Non-pigmented ciliary epithelial cell (primary cell): ENCODE data around the gene CHAD.
"Not testable (repeated sequence)": the region's sequence is repeated elsewhere in the genome, so short reads cannot be mapped to it uniquely, and the experiment has no call there.

ENCODE experiments used
- DNase-seq: peaks from one replicate; pipeline ENCODE4 v3.0.0-alpha.2; 2010; ENCODE audit warnings: low read depth

Gene CHAD

DNA sequence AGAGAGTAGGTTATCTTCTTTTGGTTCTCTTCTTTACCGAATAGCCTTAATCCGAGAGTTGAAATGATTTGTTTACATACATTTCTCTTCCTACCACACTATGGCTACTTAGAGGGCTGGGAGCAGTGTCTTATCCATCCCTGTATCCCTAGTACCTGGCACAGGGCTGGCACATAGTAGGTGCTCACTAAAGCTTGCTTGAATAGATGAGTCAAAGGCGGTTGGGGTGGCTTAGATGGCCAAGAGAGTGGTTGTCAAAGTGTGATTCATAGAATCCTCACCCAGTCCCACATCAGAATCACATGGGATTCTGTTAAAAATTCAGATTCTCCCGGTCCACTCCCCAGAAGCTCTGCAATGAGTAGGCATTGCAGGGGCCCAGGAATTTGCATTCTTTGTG is 11.1 kb downstream of the CHAD start:
- DNase-seq, result no peak

DNA sequence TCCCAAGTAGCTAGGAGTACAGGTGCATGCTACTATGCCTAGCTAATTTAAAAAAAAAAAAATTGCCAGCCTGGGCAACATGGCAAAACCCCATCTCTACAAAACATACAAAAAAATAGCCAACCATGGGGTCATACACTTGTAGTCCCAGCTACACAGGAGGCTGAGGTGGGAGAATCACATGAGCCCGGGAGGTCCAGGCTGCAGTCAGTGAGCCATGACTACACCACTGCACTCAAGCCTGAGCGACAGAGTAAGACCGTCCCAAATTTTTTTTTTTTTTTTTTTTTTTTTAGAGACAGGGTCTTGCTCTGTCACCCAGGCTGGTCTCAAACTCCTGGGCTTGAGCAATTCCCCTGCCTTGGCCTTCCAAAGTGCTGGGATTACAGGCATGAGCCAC is 14.8 kb downstream of the CHAD start:
- DNase-seq, result no peak

DNA sequence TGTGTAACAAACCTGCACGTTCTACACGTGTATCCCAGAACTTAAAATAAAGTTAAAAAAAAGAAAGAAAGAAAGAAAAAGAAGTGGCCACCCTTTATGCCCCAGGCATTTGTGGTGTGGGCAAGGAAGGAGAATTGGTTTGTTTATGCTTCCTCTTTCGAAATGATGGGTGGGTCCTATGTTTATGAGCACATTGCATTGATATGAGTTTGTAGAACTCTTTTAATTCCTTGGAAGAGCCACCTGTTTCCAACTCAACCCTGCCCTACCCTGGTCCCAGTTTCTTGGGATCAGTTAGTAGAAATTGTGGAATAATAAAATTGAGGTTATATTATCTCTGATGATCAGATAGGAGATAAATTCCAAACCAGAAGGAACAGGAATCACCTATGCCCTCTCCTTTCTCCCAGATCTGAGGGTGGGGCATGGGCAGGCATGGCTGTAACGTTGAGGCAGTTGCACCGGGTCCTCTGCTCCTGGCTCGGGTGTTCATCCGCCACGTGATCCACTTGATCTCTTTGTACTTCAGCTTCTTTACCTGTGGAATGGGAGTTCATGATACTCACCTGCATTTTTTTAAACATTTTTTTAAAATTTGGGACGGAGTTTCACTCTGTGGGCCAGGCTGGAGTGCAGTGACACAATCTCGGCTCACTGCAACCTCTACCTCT is 15.9 kb downstream of the CHAD start:
- no peak for DNase-seq

DNA sequence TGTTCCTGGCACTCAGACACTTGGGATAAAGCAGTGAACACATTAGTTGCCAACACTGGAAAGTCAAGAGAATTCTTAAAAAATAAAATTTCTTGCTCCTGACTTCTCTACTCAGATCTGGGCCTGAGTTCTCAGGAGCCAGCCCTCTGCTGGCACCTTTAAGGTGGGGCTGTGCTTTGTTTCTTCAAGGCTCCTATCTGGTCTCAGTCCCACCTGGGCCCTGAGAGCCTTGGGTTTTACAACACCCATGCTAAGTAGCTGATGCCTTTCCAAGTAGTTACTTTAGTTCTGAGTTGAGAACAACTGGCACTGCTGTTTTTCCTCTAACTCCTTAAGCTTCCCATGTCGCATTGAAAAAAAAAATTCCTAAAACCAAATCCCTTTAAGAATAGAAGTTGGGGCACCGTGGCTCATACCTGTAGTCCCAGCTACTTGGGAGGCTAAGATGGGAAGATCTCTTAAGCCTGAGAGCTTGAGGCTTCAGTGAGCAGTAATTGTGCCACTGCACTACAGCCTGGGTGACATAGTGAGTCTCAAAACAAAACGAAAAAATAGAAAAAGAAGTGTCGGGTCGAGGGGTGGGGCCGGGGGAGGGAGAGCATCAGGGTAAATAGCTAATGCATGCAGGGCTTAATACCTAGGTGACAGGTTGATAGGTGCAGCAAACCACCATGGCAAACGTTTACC is 16.6 kb downstream of the CHAD start:
- DNase-seq, result no peak

DNA sequence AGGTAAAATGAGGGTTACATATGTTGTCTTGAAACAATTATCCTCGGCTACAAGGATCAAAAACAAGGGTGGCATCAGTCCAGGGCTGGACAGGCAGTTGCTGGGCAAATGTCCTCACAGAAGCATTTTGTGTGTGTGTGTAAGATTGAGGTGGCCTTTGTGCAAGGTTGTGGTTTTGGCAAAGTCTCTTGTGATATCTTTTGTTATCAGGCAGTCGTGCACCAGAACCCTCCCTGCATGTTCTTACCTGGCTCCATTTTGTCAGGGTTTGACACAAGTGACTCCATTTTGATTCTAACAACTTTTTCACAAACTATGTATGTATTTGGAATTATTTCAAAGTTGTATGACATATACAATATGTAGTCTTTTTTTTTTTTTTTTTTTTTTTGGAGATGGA is 20.0 kb downstream of the CHAD start:
- no peak for DNase-seq

DNA sequence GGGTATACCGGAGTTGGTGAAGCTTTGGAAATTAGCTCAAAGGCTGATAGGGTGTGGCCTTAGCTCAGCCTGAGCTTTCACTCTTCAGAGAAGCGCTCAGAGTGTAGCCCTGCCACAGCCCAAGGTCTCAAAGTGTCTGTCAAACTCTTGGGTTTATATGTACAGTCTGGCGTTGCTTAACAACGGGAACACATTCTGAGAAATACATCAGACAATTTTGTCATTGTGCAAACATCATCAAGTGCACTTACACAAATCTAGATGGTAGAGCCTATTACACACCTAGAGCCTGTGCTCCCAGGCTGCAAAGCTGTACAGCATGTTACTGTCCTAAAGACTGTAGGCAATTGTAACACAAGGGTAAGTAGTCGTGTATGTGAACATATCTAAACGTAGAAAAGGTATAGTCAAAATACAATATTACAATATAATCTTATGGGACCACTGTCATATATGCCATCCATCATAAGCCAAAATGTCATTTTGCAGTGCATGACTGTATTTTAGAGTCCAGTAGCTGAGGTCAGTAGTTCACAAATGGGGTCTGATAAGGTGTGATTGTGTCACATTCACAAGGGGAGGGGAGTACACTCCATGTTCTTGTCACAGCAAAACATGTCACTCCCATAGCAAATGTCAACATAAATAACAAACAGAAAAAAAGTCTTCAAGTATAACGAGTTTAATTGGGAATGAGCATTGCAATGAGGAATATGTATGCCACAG is 20.6 kb downstream of the CHAD start:
- no peak for DNase-seq

DNA sequence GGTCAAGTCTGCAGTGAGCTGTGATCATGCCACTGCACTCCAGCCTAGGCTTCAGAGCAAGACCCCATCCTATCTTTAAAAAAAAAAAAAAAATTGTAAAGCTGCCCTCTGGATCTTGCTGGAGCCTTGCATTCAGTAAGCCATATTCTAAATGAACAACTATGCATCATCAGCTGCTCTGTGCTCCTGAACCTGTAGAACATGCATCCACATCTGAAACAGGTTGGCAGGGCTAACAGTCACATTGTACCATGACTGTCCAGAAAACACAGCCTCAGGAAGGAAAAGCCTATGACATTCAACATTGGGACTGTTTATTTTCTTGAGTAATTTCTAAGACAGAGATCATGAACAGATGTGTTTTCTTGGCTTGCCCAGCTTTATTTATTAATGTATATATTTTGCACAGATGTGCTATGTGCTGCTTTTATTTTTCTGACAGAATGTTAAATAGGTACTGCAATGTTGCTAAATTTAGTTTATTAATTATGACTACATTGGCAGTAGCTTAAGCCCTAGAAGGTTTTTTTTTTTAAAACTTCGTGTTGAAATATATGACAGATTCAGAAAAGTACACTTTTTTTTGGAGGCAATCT is 22.9 kb downstream of the CHAD start:
- no peak for DNase-seq

DNA sequence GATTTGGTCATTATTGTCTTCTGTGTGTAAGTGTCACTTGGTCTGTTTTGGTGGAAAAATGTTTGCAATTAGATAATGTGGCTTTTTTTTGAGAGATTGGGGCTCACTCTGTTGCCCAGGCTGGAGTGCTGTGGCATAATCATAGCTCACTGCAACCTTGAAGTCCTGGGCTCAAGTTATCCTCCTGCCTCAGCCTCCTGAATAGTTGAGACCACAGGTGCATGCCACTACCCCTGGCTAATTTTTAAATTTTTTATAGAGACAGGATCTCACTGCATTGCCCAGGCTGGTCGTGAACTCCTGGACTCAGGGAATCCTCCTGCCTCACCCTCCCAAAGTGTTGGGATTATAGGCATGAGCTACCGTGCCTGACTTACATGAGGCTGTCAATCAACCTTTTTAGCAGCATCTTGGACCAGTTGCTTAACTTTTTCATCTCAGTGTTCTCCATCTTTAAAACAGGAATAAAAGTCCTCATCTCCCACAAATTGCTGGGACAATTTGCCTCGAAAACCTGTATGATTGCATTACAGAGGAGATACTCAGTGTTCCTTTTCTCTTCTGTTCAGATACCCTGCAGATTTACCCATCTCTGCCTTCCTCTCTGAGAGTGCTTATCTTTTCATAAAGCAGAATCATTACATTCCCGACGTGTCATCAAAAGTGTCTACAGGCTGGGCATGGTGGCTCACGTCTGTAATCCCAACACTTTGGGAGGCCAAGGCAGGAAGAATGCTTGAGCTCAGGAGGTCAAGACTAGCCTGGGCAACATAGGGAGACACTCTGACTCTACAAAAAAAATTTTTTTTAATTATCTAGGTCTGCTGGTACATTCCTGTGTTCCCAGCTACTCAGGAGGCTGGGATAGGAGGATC is 23.6 kb downstream of the CHAD start:
- DNase-seq, result no peak

DNA sequence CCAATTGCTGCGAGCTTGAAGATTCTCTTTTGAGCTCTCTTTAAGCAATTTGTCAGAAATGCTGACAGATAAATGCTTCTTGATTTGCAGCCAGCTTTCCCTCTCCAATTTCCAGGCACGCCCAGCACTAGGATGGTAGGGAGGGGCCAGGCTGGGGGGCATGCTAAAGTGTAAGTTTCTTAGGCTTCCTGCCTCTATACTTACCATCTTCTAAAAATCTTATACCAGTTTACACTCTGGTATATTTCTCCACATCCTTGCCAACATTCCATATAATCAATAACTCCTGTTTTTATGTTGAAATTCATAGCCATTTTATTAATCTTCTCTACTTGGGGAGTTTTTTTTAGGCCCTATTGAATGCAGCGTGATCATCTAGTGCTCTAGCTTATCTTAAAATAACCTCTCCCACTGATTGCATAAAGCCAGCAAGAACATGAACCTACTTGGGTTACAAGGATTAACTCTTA is 25.1 kb downstream of the CHAD start:
- DNase-seq, result no peak

DNA sequence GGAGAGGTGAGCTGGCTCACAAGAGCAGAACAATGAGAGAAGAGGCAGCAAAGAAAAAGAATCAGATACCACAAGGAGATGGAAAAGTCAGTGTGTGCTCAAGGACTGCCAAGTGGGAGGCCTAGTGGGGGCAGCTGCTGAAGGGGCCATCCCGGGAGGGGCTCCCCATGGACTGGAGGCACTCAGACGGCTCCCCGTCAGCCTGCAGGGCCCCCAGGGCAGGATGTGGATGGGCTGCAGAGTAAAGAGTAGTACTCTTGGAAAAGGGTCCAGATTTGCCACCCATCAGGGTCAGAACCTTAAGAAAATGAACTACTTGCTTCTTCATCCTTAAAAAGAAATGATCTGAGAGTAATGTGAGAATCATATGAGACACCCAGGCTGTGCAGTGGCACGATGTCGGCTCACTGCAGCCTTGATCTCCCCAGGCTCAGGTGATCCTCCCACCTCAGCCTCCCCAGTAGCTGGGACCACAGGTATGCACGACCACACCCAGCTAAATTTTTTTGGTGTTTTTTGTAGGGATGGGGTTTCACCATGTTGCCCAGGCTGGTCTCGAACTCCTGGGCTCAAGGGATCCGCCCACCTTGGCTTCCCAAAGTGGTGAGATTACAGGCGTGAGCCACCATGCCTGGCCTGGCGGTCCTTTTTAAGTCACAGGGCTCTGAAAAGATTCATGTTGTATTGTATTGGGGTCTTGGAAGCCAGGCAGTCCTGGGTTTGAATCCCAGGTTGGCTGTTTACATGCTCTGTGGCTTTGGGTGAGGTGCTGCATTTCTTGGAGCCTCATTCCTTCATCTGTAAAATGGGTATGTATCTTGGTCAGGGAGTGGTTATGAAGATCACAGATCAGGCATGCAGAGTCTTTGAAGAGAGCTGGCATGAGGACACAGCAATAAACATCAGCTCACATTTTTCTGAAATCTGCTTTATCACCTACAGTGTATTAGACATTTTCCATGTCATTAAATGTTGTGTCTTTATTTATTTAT is 27.5 kb downstream of the CHAD start:
- DNase-seq, result no peak

DNA sequence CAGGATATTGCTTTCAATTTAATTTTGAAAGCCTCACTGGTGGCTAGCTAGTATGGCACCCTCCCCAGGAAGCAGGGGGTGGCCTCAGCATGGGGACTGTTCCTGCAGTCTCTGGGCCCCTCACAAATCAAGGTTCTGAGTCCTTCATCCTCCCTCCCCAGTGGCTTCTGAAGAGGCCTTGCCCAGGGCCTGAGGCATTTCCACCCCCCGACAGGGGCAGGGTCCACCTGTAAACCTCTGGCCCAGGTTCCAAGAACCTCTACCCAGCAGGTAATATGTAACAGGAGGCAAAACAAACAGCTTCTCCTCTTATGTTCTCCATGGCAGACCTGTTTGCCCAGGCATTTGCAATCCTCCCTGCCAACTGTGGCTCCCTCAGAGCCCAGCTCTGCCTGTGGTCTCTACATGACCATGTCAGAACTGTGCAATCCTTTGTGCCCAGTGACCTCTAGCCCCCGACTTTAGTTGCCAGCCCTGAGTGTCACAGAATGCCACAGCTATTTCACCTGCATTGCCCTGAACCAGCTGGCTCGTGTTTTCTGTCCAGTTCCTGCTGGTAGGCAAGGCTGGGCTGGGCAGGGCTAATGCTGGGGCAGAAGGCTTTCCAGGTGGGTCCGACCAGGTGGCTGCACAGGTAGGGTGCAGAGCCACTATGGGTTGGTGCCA is 28.4 kb downstream of the CHAD start:
- no peak for DNase-seq

DNA sequence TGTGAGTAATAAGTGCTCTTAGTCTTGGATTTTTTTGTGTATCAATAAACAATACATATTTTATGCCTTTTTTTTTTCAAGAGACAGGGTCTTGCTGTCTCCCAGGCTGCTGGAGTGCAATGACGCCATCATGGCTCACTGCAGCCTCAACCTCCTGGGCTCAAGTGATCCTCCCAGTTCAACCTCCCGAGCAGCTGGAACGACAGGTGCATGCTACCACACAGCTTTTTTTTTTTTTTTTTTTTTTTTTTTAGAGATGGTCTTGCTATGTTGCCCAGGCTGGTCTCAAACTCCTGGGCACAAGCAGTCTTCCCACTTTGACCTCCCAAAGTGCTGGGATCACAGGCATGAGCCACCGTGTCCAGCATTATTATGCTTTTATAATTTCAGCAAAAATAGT is 29.7 kb downstream of the CHAD start:
- DNase-seq, result no peak

DNA sequence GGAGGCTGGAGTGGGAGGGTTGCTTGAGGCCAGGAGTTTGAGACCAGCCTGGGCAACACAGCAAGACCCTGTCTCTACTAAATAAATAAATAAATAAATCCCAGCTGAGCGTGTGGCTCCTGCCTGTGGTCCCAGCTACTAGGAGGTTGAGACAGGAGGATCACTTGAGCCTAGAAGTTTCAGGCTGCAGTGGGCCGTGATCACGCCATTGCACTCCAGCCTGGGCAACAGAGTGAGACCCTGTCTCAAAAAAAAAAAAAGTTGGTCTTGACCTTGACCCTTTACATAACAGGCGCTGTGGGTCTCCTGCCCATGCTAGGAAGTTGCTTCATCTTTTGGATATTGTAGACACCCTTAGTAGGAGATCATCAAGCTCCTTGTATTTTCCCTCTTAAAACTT is 31.3 kb downstream of the CHAD start:
- DNase-seq, result no peak

DNA sequence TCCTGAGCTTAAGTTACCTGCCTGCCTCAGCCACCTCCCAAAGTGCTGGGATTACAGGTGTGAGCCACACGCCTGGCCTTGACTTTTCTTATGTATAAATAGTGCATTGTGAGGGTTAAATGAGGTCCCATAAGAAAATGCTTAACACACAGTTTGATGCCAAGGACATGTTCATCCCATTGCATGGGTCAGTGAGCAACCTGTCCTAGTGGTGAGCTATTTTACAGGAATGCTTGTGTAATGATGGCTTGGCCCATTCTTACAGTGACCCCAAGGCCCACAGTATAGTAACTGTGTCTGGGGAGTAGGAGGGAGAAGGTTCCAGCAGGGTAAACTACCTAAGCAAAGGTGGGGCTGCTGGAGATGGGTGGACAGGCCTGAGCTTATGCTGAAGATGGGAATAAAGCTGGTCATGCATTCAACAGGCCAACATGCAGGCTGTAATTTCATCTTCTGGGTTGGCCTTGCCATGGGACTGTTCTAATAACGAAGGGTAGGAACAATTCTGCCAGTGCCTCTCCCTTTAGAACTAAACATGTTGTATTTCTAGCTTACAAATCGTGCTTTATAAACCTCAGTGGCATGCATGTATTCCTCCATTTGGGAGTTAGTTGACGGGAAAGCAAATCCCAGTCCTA is 36.4 kb downstream of the CHAD start:
- no peak for DNase-seq

DNA sequence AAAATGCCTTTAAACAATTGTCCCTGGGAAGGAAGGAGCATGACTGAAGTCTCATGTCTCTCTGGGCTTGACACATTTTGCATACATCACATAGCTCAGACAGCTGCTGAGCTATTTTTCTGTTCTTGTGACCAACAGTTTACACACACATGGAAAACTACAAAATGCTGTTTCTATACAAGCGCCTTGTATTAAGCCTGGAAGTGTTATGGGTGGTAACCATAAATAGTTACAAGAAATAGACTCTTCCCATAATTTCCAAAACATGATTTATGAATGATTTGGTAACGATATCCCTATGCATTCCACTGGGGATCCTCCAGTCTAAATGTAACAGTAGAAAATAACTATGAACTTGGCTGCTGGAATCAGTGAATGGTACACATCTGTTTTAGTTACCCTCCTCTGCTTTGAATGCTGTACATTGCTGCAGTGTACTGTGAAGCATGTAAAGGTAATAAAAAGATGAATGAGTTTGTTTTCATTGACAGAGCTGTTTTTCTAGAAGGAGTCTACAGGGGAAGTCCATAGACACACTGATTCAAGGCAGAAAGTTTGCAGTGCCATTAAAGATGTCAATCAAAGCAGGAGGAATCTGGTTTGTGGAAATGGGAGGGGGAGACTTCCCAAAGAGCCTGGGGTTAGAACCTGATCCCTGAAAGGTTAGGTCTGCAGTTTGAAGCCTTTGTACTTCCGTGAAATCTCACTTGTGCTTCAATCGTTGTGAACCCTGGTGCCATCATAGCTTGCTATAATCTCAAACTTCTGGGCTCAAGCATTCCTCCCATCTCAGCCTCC is 37.7 kb downstream of the CHAD start:
- DNase-seq, result no peak

DNA sequence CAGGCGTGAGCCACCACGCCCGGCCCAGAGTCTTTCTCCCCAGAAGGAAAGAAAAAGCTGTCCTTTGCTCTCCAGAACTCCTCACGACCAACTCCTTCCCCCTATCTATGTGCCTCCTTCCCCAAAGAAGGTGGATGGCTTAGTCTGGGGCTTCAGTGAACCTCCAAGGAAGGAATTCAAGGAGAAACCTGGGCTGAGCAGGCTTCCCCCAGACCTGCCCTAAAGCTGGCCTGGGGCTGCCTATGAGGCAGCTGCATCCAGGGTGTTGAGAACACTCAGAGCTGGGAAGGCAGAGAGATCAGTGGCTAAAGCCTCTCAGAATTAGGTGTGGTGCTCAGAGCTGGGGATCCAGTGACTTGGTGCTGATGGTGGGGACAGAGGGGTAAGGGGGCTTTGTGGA is 38.9 kb downstream of the CHAD start:
- DNase-seq, result no peak

DNA sequence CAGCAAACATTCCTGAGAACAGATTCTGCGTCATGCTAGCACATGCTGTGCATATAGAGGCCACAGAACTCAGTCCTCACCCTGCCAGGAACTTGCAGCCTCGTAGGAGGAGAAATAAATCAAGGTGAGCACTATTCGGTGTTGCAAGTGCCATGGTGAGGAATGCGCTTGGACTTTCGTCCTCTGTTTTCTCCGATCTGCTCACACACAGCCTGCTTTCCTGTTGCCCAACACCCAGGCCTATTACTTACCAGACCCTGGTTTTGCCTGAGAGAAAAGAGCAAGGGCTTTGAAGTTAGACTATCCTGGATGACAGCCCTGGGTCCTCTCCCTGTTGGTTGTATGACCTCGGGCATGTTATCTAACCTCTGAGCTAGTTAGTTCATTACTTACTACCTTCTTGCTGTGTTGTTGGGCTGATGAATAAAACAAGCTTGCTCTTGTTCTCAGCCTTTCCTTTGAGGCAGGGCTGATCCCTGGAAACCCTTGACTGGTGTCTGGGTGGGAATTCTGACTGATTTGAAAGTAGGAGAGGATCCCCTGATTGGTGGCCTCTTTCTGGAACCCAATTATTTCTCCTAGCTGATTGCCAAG is 39.8 kb downstream of the CHAD start:
- DNase-seq, result no peak

DNA sequence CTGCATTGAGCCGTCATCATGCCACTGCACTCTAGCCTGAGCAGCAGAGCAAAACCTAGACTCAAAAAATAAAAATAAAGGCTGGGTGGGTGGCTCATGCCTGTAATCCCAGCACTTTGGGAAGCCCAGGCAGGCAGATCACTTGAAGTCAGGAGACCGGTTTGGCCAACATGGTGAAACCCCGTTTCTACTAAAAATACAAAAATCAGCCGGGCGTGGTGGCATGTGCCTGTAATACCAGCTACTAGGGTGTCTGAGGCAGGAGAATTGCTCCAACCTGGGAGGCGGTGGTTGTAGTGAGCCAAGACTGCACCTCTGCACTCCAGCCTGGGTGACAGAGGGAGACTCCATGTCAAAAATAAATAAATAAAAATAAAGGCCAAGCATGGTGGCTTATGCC is 40.6 kb downstream of the CHAD start:
- DNase-seq, result not testable (repeated sequence)
